GM19328 (cell line): ENCODE data around the gene SDSL.

ENCODE experiments used
- ATAC-seq: cut with Tn5 transposase; IDR thresholded peaks from one replicate; pipeline ENCODE4 v1.9.1; 2021; ENCODE audit warnings: mild to moderate bottlenecking, moderate library complexity; ENCODE audit not compliant: unreplicated experiment

SDSL gene

GRCh38 chr12:113443030-113443539 lies 20.9 kb downstream of the SDSL start:
- ATAC-seq = no peak

DNA sequence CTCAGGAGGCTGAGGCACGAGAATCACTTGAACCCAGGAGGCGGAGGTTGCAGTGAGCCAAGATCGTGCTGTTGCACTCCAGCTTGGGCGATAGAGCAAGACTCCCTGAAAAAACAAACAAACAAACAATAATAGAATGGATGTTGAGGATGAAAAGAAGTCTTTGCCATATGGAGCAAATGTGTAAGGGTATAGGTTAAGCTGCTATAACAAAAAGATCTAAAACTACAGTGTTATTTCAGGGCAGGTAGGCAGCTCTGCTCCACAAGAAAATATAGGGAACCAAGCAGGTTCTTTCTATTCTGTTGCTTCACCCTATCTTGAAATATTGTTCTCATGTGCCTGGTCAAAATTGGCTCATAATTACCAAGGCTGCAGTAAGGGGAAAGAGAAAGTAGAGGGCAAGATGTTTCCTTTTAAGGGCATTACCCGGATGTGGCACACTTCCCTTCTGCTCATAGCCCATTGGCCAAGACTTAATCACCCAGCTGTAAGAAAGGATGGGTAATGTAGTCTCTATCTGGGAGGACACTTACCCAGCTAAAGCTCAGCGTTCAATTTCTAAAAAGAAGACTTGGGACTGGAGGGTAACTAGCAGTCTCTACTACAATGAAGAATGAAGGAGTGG lies 23.5 kb downstream of the SDSL start:
- ATAC-seq = no peak

DNA sequence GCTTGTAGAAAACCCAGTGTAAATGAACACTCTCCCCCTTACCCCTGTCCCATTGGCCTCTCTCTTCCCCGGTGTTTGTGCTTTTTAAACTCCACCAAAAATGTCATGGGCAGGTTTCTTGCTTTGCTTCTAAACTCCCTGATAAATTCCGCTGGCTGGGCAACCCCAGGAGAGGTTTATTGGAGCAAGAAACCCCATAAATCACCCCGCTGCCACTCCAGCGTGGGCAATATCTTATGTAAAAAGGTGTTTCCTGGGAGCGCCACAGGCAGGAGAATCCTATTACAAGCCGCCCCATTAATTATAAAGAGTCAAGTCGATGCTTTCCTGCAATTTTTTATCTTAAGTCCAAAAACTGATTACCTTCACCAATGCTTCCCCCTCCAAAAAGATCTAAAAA lies 26.7 kb downstream of the SDSL start:
- ATAC-seq = no peak

DNA sequence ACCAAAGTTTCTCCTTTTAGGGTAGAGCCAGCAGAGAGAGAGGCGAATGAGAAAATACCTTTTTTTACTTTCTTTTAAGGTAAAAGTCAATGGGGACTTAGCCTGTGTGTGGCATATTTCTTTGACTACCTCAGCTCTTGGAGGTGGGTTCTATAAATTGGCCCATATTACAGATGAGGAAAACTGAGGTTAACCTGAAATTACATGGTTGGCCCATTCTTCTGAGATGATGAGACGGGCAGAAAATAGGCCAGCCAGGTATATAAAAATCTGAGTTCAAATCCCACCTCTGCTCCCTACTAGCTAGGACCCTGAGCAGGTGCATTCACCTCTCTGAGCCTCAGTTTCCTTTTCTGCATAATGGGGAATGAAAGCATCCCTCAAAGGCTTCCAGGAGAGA lies 27.1 kb downstream of the SDSL start:
- no peak for ATAC-seq

GRCh38 chr12:113449839-113450238 lies 27.7 kb downstream of the SDSL start:
- ATAC-seq = no peak

GRCh38 chr12:113452458-113452857 lies 30.3 kb downstream of the SDSL start:
- no peak for ATAC-seq

- no peak for ATAC-seq
Measured at GRCh38 chr12:113453330-113453729, 31.1 kb downstream of the SDSL start.

GRCh38 chr12:113456199-113456598 lies 34.0 kb downstream of the SDSL start:
- ATAC-seq = no peak

GRCh38 chr12:113456761-113457160 lies 34.6 kb downstream of the SDSL start:
- no peak for ATAC-seq

DNA sequence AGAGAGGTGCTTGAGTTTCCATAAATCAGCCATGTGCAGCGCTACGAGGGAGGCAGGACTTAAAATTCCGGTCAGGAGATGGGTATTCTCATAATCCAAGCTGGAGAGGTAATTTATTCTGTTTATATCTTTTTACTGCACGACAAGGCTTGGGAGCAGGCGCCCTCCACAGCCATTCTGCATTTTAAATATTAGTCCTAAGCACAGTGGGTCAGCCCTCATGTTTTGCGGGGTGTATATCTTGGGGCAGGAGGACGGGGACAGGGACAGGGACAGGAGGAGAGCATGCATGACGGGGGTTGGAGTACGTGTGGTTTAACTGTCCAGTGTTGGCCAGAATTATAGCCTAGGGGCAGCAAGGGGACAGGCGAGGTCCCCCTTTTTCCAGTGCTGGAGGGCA lies 35.0 kb downstream of the SDSL start:
- no peak for ATAC-seq

DNA sequence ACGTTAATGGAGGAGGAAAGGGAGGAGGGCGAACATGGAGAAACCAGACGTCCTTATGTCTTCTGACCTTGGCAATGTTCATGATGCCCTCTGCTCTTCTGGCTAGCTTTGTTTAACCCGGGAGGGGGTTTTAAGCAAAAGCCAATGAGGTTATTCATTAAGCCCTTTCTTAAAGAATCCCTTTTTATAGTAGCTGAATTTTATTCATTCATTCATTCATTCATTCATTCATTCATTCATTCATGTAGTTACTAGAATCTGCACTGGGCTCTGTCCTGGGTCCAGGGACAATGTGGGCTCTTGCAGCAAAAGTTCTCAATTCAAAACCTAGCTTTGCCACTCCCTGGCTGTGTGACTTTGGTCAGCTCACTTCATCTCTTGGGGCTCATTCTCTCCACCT lies 35.5 kb downstream of the SDSL start:
- ATAC-seq = no peak

DNA sequence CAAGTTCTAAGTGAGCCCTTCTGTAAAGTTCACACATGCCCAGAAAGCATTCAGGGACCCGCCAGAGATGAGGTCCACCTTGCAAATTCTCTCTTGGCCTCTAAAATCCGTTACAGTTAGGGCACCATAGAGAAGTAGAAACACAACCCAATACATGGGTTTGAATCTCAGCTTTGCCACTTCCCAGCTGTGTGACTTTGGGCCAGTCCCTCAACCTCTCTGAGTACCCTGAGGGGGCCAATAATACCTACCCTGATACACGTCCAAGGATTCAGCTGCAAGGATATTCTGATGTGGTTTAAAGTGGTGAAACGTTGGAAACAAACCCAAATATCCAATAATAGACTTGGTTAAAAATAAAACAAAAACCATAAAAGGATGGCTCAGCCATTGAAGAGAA lies 37.8 kb downstream of the SDSL start:
- no peak for ATAC-seq

DNA sequence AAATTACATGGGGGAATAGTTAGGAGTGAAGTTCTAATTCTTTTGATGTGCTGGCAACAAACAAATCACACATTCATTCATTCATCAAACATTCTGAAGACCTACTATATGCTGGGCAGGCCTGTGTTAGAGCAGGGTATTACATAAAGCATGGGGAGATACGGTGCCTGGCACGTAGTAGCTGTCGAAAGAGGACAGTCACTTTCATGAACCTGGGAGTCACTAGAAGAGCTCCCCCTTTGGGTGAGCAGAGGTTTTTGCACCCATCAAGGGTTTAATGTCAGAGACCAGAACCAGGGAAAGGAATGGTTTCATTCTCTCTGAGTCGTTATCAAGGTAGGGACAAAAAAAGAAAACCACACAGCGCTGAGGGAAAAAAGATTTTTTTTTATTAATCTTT lies 39.5 kb downstream of the SDSL start:
- no peak for ATAC-seq

GRCh38 chr12:113462117-113462774 lies 40.1 kb downstream of the SDSL start:
- ATAC-seq = no peak

DNA sequence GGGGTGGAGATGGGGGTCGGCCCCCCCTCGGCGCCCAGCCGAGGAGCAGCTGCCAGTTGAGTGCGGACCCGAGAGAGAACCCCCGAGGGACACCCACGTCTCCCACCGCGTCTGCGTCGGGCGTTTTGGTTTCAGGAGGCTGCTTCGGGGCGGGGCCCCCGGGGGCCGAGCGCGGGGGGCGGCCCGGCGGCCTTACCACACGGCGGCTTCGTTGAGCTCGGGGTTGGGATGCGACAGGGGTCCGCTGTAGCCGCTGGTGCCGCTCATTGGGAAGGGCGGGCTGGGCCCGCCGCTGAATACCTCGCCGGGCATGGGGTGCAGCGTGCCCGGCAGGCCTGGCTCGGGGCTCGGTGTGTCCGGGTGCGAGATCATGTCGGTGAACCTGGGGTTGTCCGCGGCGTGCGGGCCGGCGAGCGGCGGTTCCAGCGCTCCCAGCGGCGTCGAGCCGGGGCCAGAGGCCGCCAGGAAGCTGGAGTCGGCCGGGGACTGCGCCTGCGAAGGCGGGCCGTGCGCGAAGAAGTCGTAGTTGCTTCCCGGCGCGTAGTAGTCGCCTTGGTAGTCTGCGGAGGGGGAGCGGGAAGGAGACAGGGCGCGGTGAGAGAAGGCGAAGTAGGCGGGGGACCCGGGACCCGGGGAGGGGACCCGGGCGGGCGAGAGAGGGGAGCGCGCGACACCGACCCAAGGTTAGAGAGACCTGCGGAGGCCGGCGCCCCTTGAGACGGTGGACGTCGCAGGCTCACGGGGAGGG lies 41.0 kb downstream of the SDSL start:
- no peak for ATAC-seq

DNA sequence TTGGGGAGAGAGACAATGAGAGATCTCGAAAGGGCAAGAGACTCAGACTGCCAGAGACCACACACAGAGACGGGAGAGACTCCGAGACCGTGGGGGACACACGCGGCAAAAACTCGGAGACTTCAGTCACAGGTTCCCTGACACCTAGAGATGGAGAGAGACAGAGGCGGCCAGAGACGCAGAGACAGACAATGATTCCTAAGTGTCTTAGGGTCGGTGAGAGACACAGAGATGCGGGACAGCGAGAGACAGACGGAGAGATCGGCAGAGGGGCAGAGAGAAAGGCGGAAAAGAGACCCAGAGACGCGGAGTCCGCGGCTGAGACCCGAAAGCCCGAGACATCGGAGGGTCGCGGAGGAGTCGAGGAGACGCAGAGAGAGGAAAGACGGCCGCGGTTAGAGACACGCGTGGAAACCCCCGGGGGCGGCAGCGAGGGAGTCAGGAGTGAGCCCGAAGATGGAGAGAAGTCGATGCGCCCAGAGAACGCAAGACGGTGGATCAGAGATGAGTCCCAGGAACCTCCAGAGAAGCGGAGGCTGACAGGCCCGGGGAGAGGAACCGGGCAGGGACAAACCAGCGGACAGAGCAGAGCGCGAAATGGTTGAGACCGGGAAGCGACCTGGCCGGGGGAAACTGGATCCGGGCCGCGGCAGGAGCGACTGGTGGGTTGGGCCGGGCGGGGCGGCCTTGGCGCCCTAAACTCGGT lies 41.7 kb downstream of the SDSL start:
- no peak for ATAC-seq

GRCh38 chr12:113464452-113464775 lies 42.2 kb downstream of the SDSL start:
- ATAC-seq = no peak

DNA sequence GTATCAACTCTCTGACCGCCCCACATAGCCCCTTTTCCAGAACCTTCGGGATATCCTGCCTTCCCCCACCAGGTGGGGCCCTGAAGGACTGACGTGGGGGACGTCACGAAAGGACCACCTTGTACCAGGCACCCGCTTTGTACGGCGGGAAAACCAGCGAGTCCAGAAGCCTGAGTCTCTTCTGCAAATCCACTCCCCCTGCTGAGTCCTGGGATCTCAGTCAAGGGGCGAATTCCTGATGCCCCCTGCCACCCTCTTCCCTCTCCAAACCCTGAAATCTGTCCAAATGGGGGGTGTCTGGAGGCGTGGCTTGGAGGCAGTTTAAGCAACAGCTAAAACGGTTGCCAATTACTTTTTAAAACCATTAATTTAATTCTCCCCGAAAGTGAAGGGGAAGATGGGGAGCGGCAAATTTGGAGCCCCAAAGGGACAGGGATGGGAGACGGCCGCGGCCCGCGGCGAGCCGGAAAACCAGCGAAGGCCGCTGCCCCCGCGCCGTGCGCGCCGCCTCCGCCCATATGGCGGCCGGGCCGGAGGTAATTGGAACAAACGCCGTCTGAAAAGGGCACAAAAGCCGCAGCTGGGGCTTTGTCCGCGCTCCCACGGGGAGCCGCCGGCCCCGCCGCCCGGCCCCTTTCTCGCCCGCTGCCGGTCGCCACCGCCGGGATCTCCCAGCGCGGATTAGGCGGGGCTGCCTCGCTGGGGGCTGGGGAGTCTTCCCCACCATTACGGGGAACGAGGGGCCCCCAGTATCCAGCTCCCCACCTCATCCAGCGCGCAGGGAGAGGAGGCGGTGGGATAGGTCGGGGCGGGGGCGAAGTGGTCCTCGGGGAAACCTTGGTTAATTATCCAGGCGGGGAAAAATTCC lies 42.9 kb downstream of the SDSL start:
- ATAC-seq = no peak

DNA sequence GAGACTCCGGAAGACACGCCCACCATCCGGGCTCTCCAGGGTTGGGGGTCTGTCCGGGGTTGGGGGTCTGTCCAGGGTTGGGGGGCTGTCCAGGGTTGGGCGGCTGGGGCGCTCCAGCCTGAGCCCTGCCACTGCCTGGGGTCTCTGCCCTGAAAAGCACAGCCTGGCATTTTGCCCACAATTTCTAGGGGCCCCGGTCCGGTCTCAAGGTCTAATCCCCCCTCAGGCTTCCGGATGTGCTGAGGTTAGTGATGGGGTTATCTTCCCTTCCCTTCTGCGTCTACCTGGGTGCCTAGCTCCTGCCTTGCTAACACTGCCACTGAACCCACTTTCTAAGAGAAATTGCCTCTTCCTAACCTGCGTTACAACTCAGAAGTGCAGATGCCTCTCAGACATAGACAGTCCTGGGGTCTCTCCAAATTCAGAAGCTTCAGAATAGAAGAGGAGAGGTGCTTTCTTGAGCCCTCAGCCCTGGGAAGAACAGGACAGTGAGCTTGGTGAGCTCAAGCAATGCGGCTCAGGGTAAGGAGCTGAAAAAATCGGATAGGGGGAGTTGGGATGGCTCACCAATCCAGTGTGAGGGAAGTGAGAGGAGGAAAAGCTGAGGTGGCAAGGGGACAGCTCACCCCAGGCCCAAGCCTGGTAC lies 43.8 kb downstream of the SDSL start:
- ATAC-seq = no peak

- ATAC-seq = no peak
Measured at GRCh38 chr12:113466454-113467141, 44.4 kb downstream of the SDSL start.
